Astrocyte (in vitro differentiated cells and primary cell): ENCODE measurements around the gene HAUS8.

Source experiments
- CTCF ChIP-seq: IDR thresholded peaks from 2 replicates; pipeline ENCODE4 v1.5.1; 2011; ENCODE audit warnings: low read depth, mild to moderate bottlenecking, inconsistent platforms, low read length, moderate library complexity; ENCODE audit not compliant: insufficient read depth
- EZH2 ChIP-seq: IDR thresholded peaks from 2 replicates; pipeline ENCODE4 v1.6.1; 2012; ENCODE audit warnings: mild to moderate bottlenecking, low read length, inconsistent platforms; ENCODE audit not compliant: insufficient read depth

GRCh38 chr19:17037184-17037583 is 38.1 kb downstream of the HAUS8 start:
- TF ChIP-seq CTCF (no peak), EZH2 (no peak)
